ENCODE measurements around the gene DCHS1. TPM values are rescaled to one million over a fixed set of nuclear protein-coding genes. Genes with fewer than 3 reads are reported as not detected.

Gene DCHS1
- total RNA-seq, 1 donor from 2014 or later, result 9.2 TPM

DNA sequence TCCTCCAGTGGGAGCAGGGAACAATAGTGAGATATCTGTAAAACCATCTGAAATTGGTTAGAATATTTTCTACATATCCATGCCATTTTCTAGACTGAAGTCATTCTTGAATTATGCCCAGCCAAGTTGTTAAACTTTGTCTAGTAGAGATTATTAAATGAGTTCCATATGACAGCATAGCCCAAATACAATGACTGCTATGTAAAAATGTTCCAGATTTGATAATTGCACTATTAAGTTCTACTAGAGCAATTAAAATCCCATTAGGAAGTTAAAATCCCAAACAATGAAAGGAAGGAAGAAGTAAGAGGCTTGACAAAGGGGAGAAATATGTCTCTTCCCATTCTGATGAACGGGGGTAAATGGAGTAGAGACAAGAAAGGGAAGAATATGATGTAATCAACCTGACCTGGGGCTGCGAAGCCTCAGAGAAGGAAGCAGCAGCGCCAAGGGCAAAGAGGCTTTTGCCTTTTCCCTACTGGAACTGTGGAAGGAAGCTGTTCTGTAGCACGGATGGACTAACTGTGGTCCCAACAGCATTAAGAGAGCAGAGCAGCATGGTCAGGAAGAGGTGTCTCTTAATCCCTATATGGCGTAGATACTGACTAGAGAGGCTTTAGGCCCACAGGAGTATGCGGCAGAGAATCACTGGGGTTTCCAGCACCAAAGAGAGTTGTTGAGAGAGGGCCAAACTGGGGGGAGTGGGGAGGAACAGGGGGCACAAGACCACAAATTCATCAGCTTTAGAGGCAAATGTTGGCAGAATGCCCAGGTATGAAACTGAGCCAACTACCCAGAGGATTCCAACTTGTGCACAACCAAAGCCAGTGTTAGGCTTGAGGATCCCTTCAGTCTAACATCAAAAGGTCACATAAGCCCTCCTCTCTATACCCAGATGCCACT lies 78.9 kb downstream of the DCHS1 start:
- no peak for DNase-seq (ENCODE audit: low spot score)
- intact Hi-C loops (cut with DNase I), result no loop called here

GRCh38 chr11:6574816-6575715 lies 80.5 kb downstream of the DCHS1 start:
- intact Hi-C loops (cut with DNase I), result no loop called here
- DNase-seq (ENCODE audit: low spot score), result no peak

- no peak for DNase-seq (ENCODE audit: low spot score)
- intact Hi-C loops (cut with DNase I), result no loop called here
Measured at GRCh38 chr11:6572215-6572614, 83.4 kb downstream of the DCHS1 start.

- DNase-seq (ENCODE audit: low spot score), result no peak
- intact Hi-C loops (cut with DNase I), result no loop called here
Measured at GRCh38 chr11:6571434-6572008, 84.1 kb downstream of the DCHS1 start.

Other genes starting within 250 kb of the DCHS1 start
- gene APBB1, start 236.7 kb downstream of the DCHS1 start, total RNA-seq, result 72.0 TPM
- gene HPX, start 214.8 kb downstream of the DCHS1 start, total RNA-seq, result 0.27 TPM
- gene TRIM3, start 181.9 kb downstream of the DCHS1 start, total RNA-seq, result 11.7 TPM
- gene ARFIP2, start 174.5 kb downstream of the DCHS1 start, total RNA-seq, result 20.1 TPM
- gene TIMM10B, start 174.3 kb downstream of the DCHS1 start, total RNA-seq, result 21.7 TPM
- gene DNHD1, start 158.5 kb downstream of the DCHS1 start, total RNA-seq, result 8.2 TPM
- gene RRP8, start 52.2 kb downstream of the DCHS1 start, total RNA-seq, result 21.3 TPM
- gene ILK, start 52.0 kb downstream of the DCHS1 start, total RNA-seq, result 229 TPM
- 126 TPM for gene TAF10, start 43.6 kb downstream of the DCHS1 start, total RNA-seq
- gene TPP1, start 36.4 kb downstream of the DCHS1 start, total RNA-seq, result 72.0 TPM
- gene MRPL17, start 27.5 kb upstream of the DCHS1 start, total RNA-seq, result 39.5 TPM
- not detected for gene OR2AG2, start 116.2 kb upstream of the DCHS1 start, total RNA-seq
- gene OR2AG1, start 127.2 kb upstream of the DCHS1 start, total RNA-seq, result not detected
- not detected for gene OR6A2, start 143.9 kb upstream of the DCHS1 start, total RNA-seq
- not detected for gene OR10A5, start 189.9 kb upstream of the DCHS1 start, total RNA-seq
- gene OR10A2, start 207.2 kb upstream of the DCHS1 start, total RNA-seq, result not detected
- not detected for gene OR10A4, start 220.8 kb upstream of the DCHS1 start, total RNA-seq
- gene OR2D2, start 236.7 kb upstream of the DCHS1 start, total RNA-seq, result not detected